GM19468 (cell line): ENCODE results near the gene GNG2.

ENCODE experiments used
- ATAC-seq: cut with Tn5 transposase; IDR thresholded peaks from one replicate; pipeline ENCODE4 v1.9.1; 2021; ENCODE audit warnings: mild to moderate bottlenecking, moderate library complexity, moderate number of reproducible peaks; ENCODE audit not compliant: unreplicated experiment; ENCODE audit errors: extremely low read depth

GNG2 gene

DNA sequence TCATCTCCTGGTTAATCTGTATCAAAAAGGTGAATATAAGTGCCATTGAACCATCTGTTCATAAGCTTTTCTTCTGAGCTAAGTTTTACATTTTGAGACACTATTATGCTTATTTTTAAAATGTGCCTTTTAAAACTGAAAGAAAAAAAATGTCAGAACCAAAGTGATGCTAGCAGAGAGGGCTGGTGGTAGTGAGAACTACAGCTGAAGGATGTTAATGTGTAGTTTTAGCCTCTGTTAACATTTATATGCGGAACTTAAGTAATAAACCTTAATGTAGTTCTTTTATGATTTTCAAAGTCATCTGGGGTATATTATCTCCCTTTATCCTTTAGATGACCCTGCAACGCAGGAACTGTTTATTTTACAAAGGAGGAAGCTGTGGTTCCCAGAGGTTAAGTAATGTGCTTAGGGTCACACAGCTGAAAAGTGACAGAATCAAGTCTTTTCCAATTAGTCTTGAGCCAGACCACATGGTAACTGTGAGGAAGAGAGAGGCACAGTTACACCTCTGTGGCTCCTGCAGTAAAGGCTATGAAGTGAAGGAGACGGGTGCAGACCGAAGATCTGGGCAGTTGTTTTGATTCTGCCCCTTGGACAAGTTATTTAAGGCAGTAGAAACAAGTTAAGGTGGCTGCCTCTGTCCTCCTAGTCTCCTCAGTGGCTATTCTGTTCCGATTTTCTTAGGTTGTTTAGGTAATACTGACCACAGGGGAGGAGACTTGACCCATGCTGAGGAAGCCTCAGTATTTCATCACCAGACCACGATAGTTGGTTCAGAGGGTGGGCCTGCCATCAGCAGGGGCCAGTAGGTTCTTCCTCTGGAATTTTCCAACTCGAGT lies 23.9 kb downstream of the GNG2 start:
- no peak for ATAC-seq

DNA sequence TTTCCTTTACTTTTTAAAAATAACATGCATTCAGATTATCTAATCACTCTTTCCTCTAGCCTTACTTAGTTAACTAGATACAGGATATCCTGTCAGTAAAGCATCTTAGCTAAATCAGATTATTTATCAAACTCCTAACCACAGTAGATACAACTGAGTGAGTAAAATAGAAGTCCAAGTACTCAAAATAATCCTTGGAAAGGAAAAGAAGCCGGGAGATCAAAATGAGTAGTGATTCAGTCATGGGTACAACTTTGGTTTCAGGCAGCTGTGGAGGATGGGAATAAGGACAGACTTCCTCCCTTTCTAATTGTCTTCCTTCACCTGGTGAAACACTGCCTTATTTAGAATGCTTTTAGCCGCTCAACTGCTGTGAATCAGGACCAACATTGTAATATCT lies 29.4 kb downstream of the GNG2 start:
- no peak for ATAC-seq

DNA sequence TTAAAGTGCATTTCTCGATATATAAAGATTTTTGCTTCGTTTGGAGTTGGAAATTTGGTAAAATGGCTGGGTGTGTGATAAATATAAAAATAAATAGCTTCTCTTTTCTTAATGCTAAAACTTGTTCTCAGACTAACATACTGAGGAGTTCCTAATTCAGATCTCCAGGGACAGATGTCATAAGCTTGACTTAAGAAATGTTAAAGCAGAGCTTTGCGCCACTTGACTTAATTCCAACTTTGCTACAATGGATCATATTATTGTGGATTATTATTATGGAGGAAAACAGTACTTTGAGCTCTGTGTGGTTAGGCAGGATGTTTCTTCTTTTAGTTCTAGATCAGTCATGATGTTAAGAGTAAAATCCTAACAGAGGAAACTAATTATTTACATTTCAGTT lies 33.8 kb downstream of the GNG2 start:
- ATAC-seq = no peak

DNA sequence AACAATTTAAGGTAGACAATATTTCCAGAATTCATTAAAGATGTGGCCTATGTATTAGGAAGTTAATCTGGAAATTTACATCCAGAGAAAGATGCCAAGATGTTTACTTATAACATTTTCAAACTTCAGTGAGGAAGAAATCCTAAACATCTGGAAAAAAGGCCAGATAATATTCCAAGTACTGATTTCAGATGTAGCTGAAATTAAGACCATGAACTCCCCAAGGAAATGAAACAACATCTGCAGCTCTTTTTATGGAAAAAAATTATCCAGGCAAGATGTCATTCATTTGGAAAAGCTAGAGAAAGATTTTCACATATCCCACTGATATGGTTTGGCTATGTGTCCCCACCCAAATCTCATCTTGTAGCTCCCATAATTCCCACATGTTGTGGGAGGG lies 35.0 kb downstream of the GNG2 start:
- ATAC-seq = no peak

DNA sequence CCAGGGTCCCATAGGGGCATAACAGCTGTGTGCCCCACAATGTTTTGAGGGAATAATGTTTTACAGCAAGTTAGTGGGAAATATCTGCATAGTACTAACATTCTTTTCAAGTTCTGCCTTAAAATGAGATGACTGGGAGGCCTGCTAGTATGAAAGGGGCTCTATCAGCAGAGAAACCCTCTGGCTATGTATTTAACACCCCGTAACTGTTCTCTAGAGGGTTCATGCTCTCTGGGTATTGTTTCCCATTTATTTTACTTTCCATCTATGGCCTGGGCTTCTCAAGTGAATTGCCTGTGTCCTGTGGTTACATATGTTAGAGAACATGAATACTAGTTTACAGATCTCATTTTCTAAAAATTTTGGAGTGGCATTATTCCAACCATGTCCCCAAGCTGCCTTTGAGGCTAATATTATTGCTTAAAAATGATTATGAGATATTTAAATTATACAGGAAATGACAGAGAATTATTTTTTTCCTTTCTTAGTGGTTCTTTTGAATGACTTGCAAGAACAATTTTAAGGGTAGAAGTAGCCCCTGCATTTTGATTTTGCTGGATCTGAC lies 37.5 kb downstream of the GNG2 start:
- no peak for ATAC-seq

DNA sequence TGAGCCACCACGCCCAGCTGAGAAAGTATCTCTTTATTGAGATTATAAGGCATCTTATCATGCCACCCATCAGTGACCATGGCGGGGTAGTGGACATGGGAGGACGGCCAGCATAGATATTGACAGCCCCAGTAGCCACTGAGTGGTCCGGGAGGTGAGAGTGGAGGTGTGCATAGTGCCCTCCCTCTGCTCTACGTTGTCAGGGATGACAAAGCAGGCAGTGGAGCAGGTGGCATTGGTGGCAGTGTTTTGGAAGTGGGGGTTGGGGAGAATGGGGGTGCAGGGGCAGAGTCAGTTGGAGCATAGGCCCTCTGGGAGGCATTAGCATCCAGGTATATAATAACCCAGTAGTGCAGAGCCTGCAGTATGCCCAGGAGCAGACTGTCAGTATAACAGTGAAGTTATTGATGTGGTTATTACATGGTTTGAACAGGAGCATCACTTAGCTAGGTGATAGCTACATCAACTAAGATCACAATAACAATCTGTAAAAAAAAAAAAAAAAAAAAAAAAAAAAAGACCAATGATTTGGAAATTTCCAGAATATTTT lies 41.1 kb downstream of the GNG2 start:
- ATAC-seq = no peak

DNA sequence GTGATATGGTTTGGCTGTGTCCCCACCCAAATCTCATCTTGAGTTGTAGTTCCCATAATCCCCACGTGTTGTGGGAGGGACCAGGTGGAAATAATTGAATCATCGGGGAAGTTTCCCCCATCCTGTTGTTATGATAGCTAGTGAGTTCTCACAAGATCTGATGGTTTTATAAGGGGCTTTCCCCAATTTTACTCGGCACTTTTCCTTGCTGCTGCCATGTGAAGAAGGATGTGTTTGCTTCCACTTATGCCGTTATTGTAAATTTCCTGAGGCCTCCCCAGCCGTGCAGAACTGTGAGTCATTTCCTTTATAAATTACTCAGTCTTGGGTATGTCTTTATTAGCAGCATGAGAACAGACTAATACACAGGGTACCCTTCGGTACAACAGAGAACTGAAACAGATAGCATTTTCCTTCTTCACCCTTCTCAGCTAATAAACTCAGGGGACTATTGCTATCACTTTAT lies 45.3 kb downstream of the GNG2 start:
- peak; percentile 69 for ATAC-seq

DNA sequence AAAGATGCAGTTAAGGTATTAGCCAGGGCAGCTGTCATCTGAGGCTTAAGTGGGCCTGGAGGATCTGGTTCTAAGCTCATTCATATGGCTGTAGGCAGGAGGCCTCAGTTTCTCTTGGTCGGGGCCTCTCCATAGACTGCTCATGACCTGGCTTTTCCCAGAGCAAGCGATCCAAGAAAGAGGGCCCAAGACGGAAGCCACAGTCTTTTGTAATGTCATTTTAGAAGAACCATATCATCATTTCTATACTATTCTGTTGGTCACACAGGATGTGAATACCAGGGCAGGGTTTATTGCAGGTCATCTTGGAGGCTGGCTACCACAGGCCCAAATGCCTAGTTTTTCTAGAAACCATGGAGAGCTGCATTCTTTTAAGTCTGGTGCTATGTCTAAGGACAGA lies 47.7 kb downstream of the GNG2 start:
- ATAC-seq = no peak

DNA sequence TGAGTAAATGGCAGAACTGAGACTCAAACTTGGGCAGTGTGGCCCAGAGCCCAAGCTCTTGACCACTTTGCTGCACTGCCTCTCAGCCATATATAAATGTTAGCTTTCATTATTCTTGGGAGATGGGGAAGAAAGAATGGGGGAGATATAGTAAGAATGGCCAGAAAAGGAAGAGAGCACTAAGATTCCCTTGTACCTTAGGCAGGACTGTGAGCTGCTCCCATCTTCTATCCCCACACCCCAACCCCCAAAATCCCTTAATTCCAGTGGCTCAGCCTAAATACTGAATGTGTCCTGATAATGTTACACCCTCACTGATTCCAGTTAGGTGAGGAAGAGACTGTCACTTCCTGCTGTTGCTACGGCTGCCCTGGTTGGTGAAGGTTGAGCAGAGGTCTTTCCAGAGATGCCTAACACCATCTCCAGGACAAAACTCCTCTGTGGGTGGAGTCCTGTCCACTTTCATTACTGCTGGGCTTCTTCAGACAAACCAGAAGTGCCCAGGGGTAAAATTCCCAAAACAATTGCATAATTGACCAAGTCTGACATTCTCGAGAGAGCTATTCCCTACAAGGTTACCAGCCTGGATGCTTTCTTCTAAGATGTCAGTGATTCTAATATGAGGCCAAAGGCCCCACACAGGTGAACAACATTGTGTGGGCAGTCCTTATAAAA lies 51.8 kb downstream of the GNG2 start:
- no peak for ATAC-seq

DNA sequence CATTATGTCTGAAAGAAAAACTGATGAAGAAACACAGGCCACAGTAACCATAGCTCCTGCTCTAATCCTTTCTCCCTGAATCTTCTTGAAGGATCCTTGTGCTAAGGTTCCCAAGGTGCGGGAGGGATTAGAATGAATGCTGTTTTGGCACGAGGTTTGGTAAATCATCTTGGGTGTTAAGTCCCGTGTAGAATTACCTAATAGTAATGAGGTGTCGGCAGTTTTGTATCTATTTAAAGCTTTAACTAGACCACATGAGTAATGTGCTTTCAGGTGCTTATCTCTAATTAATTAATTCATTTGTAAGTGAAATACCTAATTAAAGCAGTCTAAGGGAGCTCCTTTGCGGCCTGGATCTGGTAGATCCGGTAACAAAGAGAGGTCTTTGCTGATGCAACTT lies 53.9 kb downstream of the GNG2 start:
- no peak for ATAC-seq

DNA sequence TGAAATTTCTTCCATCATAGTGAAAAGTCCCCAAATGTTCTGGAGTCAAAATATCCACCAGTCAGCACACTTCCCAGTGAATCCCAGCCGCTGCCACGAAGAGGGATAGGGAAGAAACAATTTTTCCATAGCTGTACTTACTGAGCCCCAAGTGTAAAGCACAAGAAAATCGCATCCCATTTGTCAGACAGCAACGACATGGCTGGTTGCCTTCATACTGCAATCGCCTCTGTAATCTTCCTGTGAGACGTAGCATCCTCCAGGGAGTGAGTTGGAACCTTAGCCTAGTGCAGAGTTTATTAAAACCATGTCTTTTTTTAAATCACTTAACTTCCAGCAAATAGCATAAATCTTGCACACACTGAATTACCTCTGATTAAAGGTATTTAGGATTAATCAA lies 56.8 kb downstream of the GNG2 start:
- no peak for ATAC-seq

DNA sequence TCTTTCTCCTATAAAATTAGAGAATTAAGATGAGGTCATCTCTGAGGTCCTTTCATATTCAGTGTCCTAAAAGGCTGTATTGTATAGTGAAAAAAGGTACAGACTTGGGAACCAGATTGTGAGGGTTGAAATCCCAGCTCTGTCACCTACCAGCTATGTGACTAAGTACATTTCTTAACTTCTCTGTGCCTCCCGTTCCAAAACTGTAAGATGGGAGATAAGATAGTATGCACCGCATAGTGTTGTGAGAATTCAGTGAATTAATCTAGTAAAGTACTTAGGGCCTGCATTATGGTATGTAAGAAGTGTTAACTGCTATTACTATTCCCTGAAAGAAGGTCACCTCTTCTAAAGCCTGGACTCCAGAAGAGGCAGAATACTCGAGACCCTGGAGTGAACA lies 60.6 kb downstream of the GNG2 start:
- no peak for ATAC-seq

DNA sequence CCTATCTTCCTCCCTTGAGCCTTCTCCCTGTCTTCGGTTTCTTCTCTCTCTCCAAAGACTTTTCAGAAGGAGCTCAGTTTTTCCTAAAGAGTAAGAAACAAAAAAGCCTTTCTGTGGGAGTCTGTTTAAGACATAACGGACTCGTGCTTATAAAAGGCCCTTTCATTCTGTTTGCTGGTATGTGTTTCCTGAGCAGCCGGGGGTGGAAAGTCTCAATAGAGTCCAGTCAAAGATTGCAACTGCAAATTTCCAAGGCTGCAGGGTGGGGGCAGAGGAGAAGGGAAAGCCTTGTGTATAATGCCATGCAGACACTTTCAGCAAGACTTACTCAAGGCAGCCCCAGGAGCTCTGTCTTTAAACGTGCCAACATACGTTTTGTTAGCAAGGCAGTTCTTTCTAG lies 62.2 kb downstream of the GNG2 start:
- ATAC-seq = no peak

DNA sequence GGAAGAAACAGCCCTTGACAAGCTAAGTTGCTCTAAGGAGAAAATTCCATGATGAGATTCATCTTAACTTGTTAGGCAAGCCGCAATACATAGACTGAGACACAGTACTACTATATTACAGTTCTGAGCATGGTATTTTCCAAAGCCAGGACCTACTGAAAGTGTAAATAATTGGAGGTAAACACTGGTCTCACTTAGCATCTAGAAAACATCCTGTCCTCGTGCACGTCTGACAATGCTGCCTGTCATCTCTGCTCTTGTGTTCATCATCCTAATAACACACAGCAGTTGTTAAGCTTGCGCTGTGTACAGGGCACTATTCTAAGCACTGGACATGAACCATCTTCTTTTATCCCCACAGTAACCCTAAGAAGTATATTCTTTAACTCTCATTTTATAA lies 64.2 kb downstream of the GNG2 start:
- ATAC-seq = no peak

DNA sequence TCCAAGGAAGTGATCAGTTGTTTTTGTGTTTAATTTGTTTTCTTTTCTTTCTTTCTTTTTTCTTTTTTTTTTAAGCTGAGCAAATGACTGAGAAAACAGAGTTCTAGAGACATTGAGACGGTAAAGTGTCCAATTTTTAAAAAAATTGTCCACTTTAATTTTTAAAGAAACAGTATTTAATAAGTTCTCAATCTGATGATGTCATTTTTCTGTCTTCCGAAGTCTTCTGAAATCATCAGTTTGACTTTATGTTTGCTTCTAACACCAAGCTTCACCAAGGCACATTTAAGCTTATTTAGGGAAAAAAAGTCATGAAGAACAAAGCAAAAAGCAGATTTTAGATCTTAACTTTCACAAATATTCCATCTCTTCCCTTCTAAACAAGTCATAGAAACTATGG lies 65.6 kb downstream of the GNG2 start:
- no peak for ATAC-seq

DNA sequence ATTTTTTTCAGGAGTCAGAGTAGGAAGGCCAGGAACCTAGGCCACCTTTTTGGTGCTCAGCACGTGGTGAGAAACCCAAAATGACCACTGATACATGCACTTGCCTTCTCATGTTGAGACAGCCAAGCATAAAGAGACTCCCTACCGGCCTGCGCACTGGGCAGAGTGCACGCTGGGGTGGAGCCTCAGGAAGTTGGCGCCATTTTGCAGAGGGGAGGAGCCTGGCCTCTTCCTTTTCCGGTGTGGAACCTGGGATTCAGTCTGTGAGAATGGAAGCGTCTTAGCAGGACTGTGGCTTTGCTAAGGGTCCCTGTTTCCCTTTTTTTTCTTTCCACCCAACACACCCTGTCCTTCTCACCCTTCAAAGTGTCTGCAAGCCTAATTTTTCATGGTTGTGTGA lies 66.0 kb downstream of the GNG2 start:
- no peak for ATAC-seq

DNA sequence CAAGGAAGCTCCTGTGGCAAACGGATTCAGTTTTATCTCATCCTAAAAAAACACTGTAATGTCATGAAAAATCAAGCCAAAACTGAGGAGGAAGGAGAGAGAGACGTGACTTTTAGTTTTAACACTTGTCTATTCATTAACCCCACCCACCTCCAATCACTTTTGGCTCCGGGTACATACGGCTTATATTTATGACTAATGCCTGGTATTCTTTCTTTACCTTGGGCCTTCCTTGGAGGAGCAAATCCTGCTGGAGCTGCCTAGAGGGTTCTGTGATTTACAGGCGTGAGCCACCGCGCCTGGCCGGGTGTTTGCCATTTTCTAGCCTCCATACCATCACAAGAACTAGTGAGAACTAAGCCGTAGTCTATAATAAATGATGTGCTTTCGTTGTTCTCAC lies 68.2 kb downstream of the GNG2 start:
- no peak for ATAC-seq

DNA sequence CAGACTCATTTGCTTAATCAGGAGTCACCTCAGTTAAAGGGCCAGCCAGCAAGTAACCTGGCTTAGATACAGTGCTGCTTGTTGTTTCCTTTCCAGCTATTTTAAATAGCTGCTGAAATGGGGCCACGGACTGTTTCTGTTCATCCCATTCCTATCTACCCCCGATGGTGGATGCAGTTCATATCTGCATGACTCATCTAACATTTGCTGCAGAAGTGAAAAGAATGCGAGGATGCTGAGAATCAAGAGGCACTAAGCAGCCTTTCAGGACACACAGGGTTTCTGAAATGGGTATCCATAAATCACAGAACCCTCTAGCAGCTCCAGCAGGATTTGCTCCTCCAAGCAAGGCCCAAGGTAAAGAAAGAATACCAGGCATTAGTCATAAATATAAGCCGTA lies 68.8 kb downstream of the GNG2 start:
- no peak for ATAC-seq

DNA sequence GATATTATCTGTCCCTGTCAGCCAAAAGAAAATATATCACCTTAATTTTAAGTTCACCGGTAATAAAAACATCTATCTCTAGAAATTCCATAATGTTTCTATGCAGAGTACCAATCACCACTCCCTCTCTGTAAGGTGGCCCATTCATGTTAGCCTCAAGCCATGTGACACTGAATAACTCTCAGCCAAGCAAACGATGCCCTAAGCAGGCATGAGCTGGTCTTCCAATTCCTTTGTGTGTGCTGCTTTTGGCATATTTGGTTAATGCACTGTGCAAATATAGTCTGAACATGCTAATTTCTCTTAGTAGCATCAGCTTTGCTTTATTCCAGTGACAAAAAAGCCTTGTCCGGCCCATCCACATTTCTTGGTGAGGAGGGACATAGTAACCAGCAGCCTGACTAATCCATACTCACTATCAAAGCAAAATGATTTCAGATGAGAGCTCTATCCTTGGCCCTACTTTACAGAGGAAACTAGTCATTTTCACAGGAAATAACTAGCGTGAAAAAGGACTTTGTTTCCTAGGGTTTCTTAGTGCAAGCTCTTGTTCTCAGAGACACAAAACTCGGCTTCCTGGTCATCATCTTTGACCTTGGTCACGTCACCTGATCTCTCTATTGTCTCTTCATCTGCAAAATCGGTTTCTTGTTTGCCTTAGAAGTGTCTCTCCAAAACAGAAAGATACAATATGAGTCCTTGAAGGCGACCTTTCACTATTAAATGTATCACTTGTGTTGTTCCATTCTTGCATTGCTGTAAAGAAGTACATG lies 69.7 kb downstream of the GNG2 start:
- ATAC-seq = no peak

DNA sequence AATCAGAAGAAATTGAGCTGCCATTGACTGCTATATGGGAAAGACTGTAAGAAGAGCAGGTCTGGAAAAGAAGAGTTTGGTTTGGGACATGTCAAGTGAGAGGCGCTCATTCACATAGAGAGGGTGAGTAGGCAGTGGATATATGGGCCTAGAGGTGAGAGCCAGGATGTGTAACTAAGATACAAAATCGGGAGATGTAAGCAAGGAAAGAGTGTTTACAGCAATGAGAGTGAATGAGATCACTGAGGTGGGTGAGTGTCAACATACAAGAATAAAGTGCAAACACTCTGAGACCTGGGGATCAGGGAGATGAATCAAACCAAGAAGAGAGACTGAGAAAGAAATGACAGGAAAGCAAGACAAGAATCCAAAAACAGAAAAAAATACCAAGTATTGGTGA lies 70.9 kb downstream of the GNG2 start:
- ATAC-seq = no peak
